CD4-positive, alpha-beta T cell treated with Interleukin-4 for 4 hours (primary cell): ENCODE results near the gene VSNL1.
"Not testable (repeated sequence)": the region's sequence is repeated elsewhere in the genome, so short reads cannot be mapped to it uniquely, and the experiment has no call there.

Experiments
- DNase-seq: peaks from one replicate; pipeline ENCODE4 v3.0.0-alpha.2; 2020

The VSNL1 gene

DNA sequence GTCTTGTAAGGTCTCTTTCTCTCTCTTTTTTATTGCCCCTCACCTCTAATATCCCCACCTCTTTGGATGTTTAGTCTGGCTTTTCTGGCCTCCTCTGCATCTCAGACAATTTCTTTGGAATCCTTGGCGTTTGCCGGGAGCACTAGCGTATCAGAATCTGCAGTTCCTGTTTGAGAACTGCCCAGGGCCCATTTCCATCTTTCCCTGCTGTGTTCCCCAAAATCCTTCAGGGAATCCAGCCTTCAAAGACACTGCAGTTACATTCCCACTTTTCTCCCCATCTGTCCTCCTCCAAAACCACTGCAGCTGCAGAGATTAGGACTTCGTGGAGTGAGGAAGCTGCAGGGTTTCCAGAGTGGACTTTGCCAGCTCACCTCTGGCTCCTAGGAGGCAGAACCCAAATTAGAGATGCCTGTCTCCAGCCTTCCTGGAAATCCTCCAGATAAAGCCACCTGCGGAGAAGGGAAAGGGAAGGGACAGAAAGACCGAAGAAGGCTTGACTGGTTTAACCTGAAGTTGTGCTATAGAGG lies 2.7 kb downstream of the VSNL1 start:
- no peak for DNase-seq

DNA sequence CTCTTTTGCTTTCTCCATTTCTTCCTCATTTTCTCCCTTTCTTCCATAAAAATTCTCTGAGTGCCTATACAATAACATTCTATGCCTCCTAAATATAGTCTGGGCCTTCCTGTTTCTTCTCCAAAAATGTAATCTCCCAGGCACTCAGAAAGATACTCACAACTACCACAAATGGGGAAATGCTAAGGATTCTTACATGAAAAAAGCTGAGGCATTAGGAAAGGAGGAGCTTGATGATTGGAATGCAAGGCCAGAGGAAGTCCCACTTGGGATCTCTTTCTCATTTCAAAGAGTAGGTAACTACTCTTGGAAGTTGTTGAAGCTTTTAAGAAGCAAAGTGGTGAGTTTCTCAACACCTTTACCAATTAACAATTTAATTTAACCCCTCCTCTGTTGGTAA lies 3.4 kb downstream of the VSNL1 start:
- DNase-seq: no peak

DNA sequence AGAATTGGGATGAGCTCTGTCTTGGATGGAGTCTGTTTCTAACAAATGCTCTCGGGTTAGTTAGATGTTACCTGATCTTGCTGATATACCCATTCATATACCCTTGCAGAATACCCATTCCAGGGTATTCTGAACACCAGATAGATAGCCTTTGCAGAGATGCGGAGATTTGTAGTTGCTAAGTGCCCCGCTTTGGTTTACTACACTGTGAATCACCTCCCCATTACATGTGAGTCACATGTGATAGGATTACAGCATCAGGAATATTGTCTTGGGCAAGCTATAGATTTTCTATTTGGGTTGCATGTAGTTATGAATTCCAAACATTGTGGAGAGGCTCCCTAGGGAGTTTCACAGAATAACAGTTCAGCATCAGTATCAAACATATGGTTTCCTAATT lies 3.8 kb downstream of the VSNL1 start:
- no peak for DNase-seq

DNA sequence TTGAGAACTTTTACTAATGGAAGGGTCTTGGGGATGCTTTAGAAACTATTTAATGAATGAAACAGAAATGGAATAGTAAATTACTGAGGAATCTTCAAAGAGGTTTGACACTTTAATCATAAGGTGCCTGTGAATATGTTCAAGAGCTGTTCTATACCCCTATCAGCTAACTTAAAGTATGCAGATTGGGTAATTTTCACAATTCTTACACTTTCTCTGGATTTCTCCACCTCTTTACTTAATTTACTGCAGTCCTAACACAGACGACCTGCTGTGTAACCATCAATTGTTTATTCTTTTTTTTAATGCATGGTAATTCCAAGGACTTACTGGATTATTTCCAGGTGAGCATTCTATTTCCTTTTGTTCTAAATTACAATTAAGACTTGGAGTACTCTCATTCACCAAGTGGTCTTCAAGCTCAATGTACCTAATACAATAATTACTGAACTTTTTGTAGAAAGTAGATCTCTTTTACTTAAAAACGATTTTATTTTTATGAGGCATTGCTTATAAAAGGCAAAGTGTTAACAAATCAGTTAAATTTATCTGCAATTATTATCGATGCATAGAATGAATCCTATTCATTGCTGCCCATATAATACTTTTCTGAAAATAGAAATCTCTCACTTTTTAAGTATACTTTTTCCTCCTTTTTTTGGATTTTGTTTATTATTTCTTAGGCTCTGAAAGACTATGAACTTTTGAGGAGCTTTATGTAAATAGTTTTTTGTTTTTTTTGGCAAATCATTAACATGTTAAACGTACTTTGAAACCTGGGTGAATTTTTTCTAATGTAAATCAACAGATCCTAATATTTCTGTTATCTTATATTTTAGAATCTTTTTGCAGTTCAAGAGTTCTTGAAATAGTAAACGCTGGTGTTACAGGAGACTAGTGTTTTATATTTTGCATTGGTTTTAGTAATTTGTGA lies 5.5 kb downstream of the VSNL1 start:
- DNase-seq: no peak

DNA sequence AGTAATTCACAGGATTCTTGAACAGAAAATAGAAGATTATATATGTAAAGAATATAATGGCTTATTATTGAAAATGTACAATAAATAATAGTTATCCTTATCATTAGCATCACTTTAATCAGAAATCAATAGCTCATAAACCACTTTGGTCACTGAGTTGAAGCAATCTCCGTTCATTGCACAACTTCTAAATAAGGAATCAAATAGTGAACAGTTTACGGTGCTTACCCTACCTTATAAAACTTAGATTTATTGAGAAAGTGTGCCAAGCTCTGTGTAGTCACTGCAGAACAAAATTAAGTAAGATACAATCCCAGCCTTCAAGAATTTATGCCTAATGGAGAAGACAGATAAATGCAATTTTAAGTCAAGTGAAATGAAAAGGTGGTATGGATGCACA lies 6.7 kb downstream of the VSNL1 start:
- DNase-seq: no peak

DNA sequence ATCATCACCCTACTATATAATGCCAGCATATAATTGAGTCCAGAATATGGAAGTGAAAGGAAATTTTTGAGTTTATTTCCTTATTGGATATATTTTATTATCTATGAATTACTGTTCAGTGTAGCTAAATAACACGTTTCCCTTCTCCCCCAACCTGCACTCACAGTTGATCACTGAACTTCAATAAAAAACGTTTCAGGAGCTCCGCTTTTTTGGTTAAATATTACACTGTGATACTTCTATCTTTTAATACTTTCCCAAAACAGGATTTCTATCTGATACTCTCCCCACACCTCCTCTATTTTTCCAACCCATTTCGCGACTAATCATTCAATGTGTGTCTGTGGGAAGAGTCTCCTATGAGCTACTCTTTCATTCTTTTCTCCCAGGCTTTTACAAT lies 7.2 kb downstream of the VSNL1 start:
- no peak for DNase-seq

DNA sequence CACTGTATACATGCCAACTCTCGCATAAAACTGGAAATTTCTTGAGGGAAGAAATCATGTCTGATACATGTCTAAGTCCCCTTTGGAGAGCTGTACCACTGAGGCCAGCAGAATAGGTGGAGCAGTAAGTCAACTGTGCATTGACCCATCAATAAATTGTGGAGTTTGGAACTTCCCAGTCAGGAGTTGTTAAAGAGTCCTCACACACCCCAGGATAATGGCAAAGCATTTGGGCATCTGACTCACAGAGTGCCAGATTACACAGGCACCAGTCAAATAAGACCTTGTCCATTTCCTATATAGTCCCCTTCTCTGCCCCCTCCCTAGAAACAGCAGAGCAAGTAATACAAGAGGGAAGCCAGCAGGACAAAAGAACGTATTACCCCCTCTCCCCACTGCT lies 10.4 kb downstream of the VSNL1 start:
- DNase-seq: no peak

DNA sequence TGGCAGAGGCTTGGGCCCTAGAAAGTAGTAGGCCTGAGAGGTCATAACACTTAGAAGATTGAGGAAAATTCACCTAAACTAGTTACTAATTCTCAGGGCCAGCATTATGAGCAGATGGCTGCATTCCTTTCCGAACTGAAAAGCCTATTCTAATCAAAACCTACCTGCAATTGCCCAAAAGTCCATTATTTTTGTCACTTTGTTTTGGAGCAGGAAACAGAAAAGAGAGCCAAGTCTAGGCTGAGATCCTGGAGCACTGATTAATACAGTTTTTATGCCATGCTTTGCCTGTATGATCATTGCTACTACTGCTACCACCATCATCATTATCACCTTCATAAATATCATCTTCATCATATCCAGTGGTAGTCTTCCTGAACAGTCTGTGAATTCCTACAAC lies 14.7 kb downstream of the VSNL1 start:
- DNase-seq: no peak

DNA sequence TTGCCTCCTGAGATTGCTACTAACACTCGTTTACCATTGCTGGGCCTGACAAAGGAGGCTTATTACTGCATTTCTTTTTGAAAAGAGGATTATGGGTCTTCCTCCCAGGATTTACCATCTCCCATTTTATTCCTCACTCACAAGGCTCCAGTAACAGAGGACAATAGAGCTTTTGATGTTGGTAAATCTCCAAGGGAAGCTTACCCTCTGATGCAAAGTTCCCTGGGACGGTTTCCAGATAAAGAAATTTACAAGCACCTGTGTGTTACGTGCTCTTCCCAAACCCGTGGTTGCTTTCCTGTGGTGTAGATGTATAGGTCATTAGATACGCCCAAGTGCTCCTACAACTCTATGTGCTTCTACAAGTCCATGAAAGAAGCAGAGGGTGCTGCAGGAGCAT lies 17.1 kb downstream of the VSNL1 start:
- DNase-seq: no peak

DNA sequence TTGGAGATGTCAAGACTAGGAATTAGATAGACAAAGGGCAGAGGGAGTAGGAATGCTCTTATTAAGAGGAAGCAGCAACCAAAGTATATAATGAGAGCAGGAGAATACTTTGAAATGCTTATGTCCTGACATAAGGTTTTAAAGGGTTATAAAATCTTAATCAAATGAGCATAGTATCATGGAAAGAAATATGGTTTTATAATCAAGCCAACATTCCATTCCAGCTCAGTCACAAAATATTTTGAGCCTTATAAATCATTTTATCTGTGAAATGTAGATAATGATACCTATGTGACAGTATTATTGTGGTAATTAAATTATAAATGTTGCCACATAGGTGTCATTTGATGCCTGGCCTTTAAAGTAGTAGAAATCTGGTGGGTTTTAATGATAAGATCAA lies 17.6 kb downstream of the VSNL1 start:
- no peak for DNase-seq

DNA sequence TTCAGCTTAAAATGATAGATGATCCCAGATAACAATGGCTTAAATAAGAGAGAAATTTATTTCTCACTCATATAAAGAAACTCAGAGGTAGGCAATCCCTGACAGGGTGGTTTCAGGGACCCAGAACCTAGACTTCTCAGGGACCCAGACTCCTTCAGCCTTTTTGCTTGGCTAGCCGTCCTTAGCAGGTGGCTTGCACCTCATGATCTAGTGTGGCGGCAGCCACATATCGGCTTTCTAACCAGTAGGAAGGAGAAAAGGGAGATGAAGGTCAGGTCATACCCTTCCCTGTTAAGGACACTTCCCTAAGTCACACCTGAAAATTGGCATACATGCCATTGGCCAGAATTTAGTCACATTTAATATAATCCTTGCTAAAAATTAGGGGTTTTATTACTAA lies 18.4 kb downstream of the VSNL1 start:
- no peak for DNase-seq

DNA sequence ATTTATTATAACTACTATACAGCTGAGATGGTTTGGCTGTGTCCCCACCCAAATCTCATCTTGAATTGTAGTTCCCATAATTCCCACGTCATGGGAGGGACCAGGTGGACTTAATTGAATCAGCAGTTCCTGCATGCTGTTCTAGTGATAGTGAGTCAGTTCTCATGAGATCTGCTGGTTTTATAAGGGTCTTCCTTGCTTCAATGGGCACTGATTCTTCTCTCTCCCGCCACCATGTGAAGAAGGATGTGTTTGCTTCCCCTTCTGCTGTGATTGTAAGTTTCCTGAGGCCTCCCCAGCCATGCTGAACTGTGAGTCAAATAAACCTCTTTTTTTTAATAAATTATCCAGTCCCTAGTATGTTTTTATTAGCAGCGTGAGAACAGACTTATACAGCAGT lies 25.2 kb downstream of the VSNL1 start:
- not testable (repeated sequence) for DNase-seq

DNA sequence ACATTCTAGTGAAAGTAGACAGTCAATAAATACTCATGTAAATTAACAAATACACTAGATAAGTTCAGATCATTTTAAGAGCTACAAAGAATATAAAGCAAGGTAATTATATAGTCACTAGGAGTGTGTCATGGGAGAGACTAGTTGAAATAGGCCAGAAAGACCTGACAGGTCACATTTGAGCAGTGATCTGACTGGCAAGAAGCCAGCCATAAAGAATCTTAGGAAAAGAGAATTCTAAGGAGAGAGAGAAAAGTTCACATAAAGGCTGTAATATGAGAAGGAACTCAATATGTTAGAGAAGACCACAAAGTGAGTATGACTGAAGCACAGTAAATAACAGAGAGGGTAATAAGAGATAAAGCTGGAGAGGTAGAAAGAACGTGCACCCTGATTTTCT lies 31.2 kb downstream of the VSNL1 start:
- no peak for DNase-seq

DNA sequence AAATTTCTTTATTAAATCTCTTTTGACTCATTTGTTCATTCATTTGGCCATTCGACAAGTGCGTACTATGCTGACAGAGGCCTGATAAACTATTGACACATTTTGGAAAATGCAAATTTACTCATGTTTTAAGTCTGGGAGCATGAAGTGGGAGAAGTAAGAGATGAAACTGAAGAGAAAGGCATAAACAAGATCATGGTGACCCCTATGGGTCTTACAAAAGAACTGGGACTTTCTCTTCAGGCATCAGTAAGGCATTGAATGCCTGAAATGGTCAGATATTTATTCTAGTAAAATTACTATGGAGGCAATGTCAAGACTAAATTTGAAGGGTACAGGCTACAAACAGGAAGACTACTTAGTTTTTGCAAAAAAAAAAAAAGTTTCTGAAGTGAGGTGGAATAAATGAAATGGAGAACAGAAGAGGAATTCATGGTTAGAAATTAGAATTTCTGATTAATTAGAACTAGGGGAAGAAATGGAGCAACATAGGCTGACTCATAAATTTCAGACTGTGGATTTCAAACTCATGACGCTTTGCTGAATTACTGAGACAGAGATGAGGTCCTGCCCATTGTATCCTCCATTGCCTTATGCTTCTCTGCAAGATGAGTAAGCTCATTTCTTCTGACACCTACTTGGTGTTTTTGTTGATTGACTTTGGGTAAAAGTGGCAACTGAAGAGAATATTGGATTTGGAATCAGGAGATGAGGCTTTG lies 32.7 kb downstream of the VSNL1 start:
- DNase-seq: no peak

DNA sequence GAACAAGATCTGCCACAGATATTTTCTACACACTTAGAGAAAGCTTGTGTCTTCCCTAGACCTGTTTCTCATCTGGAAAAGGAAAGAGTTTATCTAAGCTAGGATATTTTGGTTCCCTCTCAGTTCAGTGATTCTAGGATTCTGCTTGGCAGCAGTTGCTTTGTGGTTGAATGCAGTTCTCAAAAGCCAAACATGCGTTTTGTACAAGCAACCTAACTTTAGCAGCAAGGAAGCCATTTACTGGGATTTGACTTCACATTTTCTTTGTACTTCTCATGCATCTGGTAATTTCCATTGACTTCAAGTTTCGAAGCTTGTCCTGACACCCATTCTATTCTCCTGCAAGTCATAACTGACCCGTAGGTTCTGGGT lies 33.3 kb downstream of the VSNL1 start:
- DNase-seq: no peak

DNA sequence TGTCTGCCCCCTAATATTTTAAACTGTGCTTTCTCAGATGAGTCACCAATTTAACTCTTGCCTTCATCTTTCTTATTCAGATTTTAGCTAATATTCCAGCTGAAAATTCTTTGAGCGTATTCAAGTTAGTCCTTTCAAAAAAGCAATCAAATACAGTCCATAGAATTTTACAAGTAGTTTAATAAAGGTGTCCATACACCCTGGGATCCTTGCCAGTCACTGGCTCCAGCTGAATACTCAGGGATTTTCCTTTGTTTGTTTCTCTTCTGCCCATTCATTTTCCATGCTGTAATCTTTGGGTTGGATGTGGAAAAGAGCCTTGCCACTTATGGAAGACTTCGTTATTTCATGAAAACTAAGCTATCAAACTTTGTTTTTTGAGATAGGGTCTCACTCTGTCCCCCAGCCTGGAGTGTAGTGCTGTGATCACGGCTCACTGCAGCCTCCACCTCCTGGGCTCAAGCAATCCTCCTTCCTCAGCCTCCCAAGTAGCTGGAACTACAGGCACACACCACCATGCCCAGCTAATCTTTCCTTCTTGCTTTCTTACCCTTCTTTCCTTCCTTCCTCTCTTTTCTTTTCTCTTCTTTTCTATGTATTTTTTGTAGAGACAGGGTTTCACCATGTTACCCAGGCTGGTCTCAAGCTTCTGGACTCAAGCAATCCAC lies 34.0 kb downstream of the VSNL1 start:
- no peak for DNase-seq

DNA sequence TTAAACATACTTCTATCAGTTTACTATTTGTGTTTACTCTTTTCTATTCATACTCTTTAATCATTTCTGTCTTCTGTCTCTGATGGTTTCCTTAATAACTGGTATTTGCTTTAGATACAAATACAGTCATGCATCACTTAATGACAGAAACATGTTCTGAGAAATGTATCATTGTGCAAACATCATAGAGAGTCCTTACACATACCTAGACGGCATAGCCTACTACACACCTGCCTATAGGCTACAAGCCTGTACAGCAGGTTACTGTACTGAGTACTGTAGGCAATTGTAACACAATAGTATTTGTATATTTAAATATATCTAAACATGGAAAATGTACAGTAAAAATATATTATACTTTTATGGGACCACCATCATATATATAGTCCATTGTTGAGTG lies 36.3 kb downstream of the VSNL1 start:
- no peak for DNase-seq

DNA sequence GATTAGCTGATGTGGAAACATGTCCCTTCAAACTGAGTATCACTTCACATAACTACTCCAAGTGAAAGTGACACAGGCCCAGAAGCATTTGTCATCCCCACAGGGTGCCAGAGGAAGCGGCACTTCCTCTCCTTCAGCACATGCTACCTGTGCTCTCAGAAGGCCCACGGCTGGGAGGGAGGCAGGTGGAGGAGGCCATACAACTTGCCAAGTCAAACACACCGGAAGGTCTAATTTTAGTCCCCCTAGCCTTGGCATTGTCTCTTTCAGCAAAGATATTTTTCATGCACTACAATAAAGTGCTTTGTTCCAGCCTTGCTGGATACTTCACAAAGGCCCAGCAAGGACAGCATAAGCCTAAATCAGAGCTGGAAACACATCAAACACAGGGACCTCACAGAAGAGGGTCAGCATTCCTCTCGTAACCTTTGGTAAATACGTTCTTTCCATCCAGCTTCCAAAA lies 38.0 kb downstream of the VSNL1 start:
- DNase-seq: no peak

DNA sequence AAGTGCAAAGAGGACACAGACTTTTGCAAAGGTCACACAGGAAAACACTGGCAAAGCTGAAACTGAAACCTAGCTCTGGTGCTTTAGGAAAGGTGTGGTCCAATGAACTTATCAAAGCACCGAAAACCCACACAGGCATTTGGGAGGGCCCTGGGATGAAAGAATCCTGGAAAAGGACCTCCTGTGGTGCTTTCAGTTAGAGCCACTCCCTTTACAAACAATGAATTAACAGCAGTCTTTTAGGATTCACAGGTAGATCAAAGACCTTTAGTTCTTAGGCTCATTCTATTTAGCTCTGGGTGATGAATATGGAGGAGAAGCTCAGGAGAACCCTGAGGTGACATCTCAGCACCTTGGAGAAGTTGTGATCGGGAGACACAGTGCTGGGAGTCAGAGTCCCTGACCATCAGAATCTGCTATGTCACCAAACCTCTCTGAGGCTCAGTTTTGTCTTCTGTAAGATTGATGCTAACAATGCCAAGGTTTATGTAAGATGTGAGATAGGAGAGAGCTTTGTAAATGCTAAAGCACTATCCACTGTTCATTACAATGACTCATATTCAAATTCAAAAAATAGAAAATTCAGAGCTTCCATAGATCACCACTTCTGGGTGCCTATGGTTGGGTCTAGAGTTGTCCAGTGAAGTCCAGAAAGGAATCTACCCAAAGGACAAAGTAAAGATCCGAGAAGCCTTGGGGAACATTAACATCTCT lies 39.3 kb downstream of the VSNL1 start:
- no peak for DNase-seq

DNA sequence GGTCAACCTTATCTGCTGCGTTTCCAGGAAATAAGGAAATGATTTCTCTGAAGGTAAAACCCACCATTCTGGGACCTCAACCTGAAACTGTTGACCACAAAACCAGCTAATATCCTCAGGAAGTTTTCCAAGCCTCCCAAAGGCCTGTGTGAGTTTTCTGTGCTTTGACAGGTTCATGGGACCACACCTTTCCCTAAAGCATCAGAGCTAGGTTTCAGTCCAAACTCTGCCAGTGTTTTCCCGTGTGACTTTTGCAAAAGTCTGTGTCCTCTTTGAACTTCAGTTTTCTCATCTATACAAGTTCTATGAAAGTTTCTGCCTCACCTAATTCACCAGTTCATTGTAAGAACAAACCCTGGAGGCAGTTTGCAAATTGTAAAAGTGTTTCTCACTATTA lies 39.8 kb downstream of the VSNL1 start:
- DNase-seq: no peak

DNA sequence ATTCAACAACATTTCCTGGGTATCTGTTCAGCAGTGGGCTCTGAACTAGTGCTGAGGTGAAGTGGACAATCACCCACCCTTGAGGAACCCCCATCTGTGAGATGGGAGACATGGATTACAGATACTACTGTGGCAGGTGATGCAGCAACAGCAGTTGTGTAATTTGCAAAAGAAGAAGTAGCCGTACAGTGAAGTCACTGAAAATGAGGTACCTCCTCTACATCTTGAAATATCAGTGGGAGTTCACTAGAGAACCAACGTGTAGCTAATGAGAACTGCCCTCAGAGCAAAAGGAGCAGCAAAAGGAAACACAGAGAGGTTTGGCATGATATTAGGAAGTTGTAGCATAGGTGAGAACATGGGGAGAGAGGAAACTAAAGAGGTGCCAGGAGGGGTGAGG lies 41.3 kb downstream of the VSNL1 start:
- DNase-seq: no peak

DNA sequence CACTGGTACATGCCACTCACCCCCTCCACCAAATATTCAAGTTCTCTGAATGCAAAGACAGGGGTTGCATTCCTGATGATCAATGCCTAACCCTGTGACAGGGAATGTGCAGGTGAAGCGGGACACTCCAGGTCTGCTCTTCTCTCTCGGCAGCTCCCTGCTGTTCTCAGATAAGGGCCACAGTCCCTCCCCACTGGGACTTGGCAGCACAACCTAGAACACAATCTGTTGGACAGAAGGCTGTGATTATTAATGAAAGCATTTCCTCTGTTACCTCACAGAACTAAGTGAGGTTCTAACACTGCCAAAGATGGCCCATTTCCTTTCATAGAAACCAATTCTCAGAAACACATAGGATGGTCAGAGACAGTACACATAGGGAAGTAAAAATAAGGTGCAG lies 42.7 kb downstream of the VSNL1 start:
- DNase-seq: no peak

DNA sequence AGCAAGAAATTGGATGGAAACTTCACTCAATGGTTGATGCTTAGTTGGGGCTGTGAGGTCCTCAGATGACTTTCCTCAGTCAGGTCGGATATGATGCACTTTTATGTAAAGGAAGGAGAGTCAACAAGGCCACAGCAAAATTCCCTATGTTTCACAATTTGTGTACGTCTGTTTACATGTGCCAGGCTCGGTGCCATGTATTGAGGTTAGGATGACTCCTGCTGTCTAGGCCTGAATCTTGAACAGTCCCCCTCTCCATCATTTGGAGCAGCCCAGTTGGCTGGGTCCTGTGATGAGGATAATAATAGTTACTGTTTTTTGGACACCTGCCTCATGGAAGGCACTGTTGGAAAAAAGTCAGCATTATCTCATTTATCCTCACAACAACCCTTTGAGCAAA lies 43.1 kb downstream of the VSNL1 start:
- no peak for DNase-seq
